ENCODE results near the gene DCDC2C. TPM values are rescaled to one million over a fixed set of nuclear protein-coding genes. Genes with fewer than 3 reads are reported as not detected.

DCDC2C gene
- total and polyA plus RNA-seq, 2 of the 4 experiments (the other 2 are of a cell fraction) = not detected

DNA sequence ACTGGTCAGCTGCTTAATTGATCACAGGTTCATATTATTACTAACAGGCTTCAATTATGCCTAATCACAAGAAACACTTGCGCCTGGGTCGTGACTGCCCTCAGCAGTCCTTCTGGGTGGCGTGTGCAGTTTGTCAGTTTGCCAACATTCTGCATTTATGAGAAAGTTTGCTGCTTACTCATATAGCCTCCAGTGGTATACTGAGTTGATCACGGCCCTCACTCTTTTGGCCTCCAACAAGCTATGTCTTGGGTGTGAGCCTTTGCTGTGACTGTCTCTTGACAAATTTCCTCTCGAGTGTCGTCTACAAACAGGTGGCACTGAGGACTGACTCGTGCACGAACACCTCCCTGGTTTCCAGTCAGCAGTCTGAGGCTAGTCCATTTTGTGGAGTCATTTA, 27.3 kb downstream of the DCDC2C start:
- Histone ChIP-seq H4K8ac (ENCODE audit: low read depth in 2 of 2, low read length in 2 of 2) (no peak overlapping the region), H3K27me3 (ENCODE audit: control insufficient read depth, insufficient read depth, low read length) (peaks cover 18% of the 10 kb centered on the region), H3K4me3 (ENCODE audit: insufficient read depth, low read depth, low read length) (no peak overlapping the region), H2BK120ac (ENCODE audit: low read depth, low read length) (no peak overlapping the region), H2BK5ac (ENCODE audit: low read depth, low read length, poor library complexity, severe bottlenecking) (no peak overlapping the region), H3K79me1 (ENCODE audit: low read depth in 1 of 2, low read length in 2 of 2) (no peaks in the 10 kb centered on the region), H4K20me1 (ENCODE audit: insufficient read depth, low read length) (no peaks in the 10 kb centered on the region), H2BK20ac (ENCODE audit: low read depth, low read length) (no peak overlapping the region), H3K4me1 (ENCODE audit: control insufficient read depth, insufficient read depth, low read length) (no peaks in the 10 kb centered on the region), H3K14ac (replicated peaks; ENCODE audit: low read depth, low read length) (no peak overlapping the region), H3K9ac (ENCODE audit: low read depth, low read length) (no peak overlapping the region), H3K56ac (ENCODE audit: extremely low read depth, insufficient read depth, low read length) (no peak overlapping the region), H2AFZ (replicated peaks; ENCODE audit: low read length, poor library complexity) (peak overlapping the region; percentile 8), H3K9me1 (ENCODE audit: insufficient read depth, low read length) (no peaks in the 10 kb centered on the region), H2AK5ac (ENCODE audit: low read depth, low read length) (no peak overlapping the region), H3K4ac (ENCODE audit: low read depth, low read length) (no peak overlapping the region), H2AK9ac (replicated peaks; ENCODE audit: low read depth, low read length, poor library complexity) (peak overlapping the region; percentile 5), H3K36me3 (ENCODE audit: control insufficient read depth, insufficient read depth, low read length) (no peaks in the 10 kb centered on the region), H2BK15ac (ENCODE audit: low read depth, low read length) (no peak overlapping the region), H3K23ac (ENCODE audit: low read depth, low read length) (no peak overlapping the region), H3K27ac (ENCODE audit: insufficient read depth, low read length) (no peak overlapping the region), H3K18ac (ENCODE audit: low read depth, low read length) (no peak overlapping the region), H3K9me3 (ENCODE audit: control insufficient read depth, insufficient read depth, low read length) (no peaks in the 10 kb centered on the region), H3K4me2 (ENCODE audit: low read depth, low read length) (no peak overlapping the region), H4K5ac (ENCODE audit: low read depth, low read length) (no peak overlapping the region), H4K91ac (ENCODE audit: insufficient read depth, low read depth, low read length) (no peak overlapping the region)
- 54% methylated on average over 5 of the region's 8 CpGs; no CpG with 5 or more reads in 1 of the 2 experiments for WGBS, 2 experiments (ENCODE audit: extremely low coverage in 2 of 2, insufficient read length in 1 of 2)
- BruUV-seq (replicated peaks) = no TSS peak
- TF ChIP-seq MAZ (IDR thresholded peaks at IDR 0.05; ENCODE audit: borderline replicate concordance, low read depth, low read length) (no peak), SMC3 (IDR thresholded peaks at IDR 0.05; ENCODE audit: low read depth, low read length) (no peak), FOS (IDR thresholded peaks at IDR 0.05; ENCODE audit: low read depth, low read length) (no peak), BHLHE40 (IDR thresholded peaks at IDR 0.05; ENCODE audit: low read depth, low read length) (no peak), RAD21 (IDR thresholded peaks at IDR 0.05; ENCODE audit: low read length) (no peak), CTCF (conservative IDR thresholded peaks at IDR 0.05; ENCODE audit: low read depth, low read length) (no peak), USF2 (IDR thresholded peaks at IDR 0.05; ENCODE audit: low read depth, low read length) (no peak)
- DNase-seq = peak; percentile 41
- dilution Hi-C loops (cut with HindIII; ENCODE audit: low sequenced_read_pairs, unreplicated experiment) = no loop called here
- ChIA-PET POLR2A (ENCODE audit: unreplicated experiment) (no interaction called here), CTCF (interaction anchor here (1.2 to 4.9 kb wide), 2 partner anchors 39 to 50 kb away, joined by 4 to 41 read pairs; no protein-coding TSS in a partner anchor)
- intact Hi-C loops (cut with micrococcal nuclease) = no loop called here
- in situ Hi-C loops (cut with MboI; ENCODE audit: low sequenced_read_pairs) = loop anchor here (5.0 kb wide), 1 partner anchor 97 kb away; no protein-coding TSS in a partner anchor
- no peak for ATAC-seq (ENCODE audit: low read depth)
